HG03521 (cell line): ENCODE results near the gene BCKDHA.
"Not testable (repeated sequence)": the region's sequence is repeated elsewhere in the genome, so short reads cannot be mapped to it uniquely, and the experiment has no call there.

Experiments
- ATAC-seq: cut with Tn5 transposase; IDR thresholded peaks from one replicate; pipeline ENCODE4 v1.9.1; 2021; ENCODE audit warnings: mild to moderate bottlenecking, moderate library complexity; ENCODE audit not compliant: unreplicated experiment

Gene BCKDHA

GRCh38 chr19:41401483-41401882, 3.9 kb downstream of the BCKDHA start:
- ATAC-seq: no peak

- no peak for ATAC-seq
Measured at GRCh38 chr19:41402010-41402409, 4.4 kb downstream of the BCKDHA start.

GRCh38 chr19:41403181-41403970, 5.8 kb downstream of the BCKDHA start:
- ATAC-seq: no peak

GRCh38 chr19:41405776-41406175, 8.2 kb downstream of the BCKDHA start:
- no peak for ATAC-seq

GRCh38 chr19:41407271-41407670, 9.7 kb downstream of the BCKDHA start:
- ATAC-seq: no peak

GRCh38 chr19:41408256-41408655, 10.6 kb downstream of the BCKDHA start:
- no peak for ATAC-seq

GRCh38 chr19:41408846-41409245, 11.2 kb downstream of the BCKDHA start:
- ATAC-seq: not testable (repeated sequence)

GRCh38 chr19:41409288-41409687, 11.7 kb downstream of the BCKDHA start:
- ATAC-seq: no peak

GRCh38 chr19:41410336-41411054, 12.9 kb downstream of the BCKDHA start:
- no peak for ATAC-seq

GRCh38 chr19:41411100-41411967, 13.7 kb downstream of the BCKDHA start:
- no peak for ATAC-seq

GRCh38 chr19:41411968-41412265, 14.3 kb downstream of the BCKDHA start:
- no peak for ATAC-seq

- no peak for ATAC-seq
Measured at GRCh38 chr19:41412953-41413352, 15.3 kb downstream of the BCKDHA start.

GRCh38 chr19:41413947-41414346, 16.3 kb downstream of the BCKDHA start:
- ATAC-seq: no peak

GRCh38 chr19:41414461-41414860, 16.8 kb downstream of the BCKDHA start:
- no peak for ATAC-seq

GRCh38 chr19:41415154-41415571, 17.5 kb downstream of the BCKDHA start:
- ATAC-seq: no peak

GRCh38 chr19:41416194-41416674, 18.6 kb downstream of the BCKDHA start:
- ATAC-seq: no peak

GRCh38 chr19:41420101-41420880, 22.7 kb downstream of the BCKDHA start:
- ATAC-seq: no peak

- no peak for ATAC-seq
Measured at GRCh38 chr19:41421314-41421713, 23.7 kb downstream of the BCKDHA start.

GRCh38 chr19:41421973-41422372, 24.4 kb downstream of the BCKDHA start:
- ATAC-seq: no peak

- ATAC-seq: no peak
Measured at GRCh38 chr19:41422456-41422855, 24.8 kb downstream of the BCKDHA start.

- ATAC-seq: no peak
Measured at GRCh38 chr19:41422955-41423354, 25.3 kb downstream of the BCKDHA start.
